Activated B cell treated with CpG ODN at 0.5 μM for 24 hours (primary cell): Measurements from ENCODE around the gene TMEM108. TPM values are rescaled to one million over a fixed set of nuclear protein-coding genes. Genes with fewer than 3 reads are reported as not detected.

Source experiments
- ATAC-seq: fragments of 200-7000 bp; cut with Tn5 transposase; one replicate; pipeline ENCODE4 v1.10.0; 2021; ENCODE audit warnings: low read depth, mild to moderate bottlenecking, moderate library complexity
- CTCF ChIA-PET: fragments of 350-600 bp; sonication (Branson Sonifier 250); formaldehyde crosslinking; loops from one replicate; lab custom pipeline; 2021; ENCODE audit warnings: antibody characterized with exemption; lab: Charles Lee
- POLR2A ChIA-PET: fragments of 350-600 bp; sonication (Branson Sonifier 250); formaldehyde crosslinking; loops from one replicate; lab custom pipeline; 2021; ENCODE audit warnings: antibody characterized with exemption; lab: Charles Lee
- DNase-seq: peaks from one replicate; pipeline ENCODE4 v3.0.0; 2022
- H3K27ac Mint-ChIP-seq: one replicate; pipeline ENCODE4 v1.8.0; 2020; ENCODE audit warnings: mixed read lengths
- H3K27me3 Mint-ChIP-seq: one replicate; pipeline ENCODE4 v1.8.0; 2021; ENCODE audit warnings: mixed read lengths
- H3K36me3 Mint-ChIP-seq: one replicate; pipeline ENCODE4 v1.8.0; 2021; ENCODE audit warnings: low read depth, mixed read lengths
- H3K4me1 Mint-ChIP-seq: one replicate; pipeline ENCODE4 v1.8.0; 2021; ENCODE audit warnings: mixed read lengths
- H3K4me3 Mint-ChIP-seq: one replicate; pipeline ENCODE4 v1.8.0; 2020; ENCODE audit warnings: mild to moderate bottlenecking, mixed read lengths
- H3K9me3 Mint-ChIP-seq: one replicate; pipeline ENCODE4 v1.8.0; 2020; ENCODE audit warnings: mixed read lengths
- intact Hi-C: fragments of 100-400 bp; cut with micrococcal nuclease; formaldehyde crosslinking; loops from one replicate; pipeline ENCODE4 v1.15.1; 2024
- total RNA-seq: library from RNA; stranded (reverse); gene quantifications from 2 replicates; pipeline ENCODE4 v1.2.3, GENCODE V29; 2022
- TF ChIP-seq, protein P1 (sequence below): fragments of 200-600 bp; IDR thresholded peaks from one replicate; pipeline ENCODE4 v1.8.0; 2022; ENCODE audit warnings: antibody characterized with exemption, mild to moderate bottlenecking

Gene TMEM108
- total RNA-seq, 1 donor from 2014 or later, result not detected

DNA sequence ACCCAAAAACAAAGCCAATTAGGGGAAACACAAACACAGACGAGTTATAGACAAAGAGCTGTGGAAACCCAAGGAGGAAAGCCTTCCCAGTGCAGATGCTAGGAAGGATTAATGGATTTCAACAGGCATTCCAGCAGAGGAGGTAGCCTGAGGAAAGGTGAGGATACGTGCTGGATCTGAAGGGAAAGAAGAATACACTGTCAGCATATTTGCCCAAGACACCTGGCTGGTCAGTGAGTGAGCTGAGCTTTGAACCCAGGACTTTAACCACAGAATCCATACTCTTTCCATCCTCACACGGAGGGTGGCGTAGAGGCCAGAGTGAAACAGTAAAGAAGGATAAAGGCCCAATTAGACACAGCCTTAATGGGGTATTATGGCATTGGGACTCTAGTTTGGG lies 352.5 kb downstream of the TMEM108 start:
- intact Hi-C loops, result no loop called here
- no peak for ATAC-seq
- Mint-ChIP-seq H3K9me3 (peaks cover 6% of the 10 kb centered on the region), H3K4me3 (no peak overlapping the region), H3K36me3 (peaks cover 2% of the 10 kb centered on the region), H3K4me1 (peaks cover 4% of the 10 kb centered on the region), H3K27ac (no peak overlapping the region), H3K27me3 (peaks cover under 1% of the 10 kb centered on the region)
- TF ChIP-seq, protein P1, sequence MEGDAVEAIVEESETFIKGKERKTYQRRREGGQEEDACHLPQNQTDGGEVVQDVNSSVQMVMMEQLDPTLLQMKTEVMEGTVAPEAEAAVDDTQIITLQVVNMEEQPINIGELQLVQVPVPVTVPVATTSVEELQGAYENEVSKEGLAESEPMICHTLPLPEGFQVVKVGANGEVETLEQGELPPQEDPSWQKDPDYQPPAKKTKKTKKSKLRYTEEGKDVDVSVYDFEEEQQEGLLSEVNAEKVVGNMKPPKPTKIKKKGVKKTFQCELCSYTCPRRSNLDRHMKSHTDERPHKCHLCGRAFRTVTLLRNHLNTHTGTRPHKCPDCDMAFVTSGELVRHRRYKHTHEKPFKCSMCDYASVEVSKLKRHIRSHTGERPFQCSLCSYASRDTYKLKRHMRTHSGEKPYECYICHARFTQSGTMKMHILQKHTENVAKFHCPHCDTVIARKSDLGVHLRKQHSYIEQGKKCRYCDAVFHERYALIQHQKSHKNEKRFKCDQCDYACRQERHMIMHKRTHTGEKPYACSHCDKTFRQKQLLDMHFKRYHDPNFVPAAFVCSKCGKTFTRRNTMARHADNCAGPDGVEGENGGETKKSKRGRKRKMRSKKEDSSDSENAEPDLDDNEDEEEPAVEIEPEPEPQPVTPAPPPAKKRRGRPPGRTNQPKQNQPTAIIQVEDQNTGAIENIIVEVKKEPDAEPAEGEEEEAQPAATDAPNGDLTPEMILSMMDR, result no peak
- DNase-seq, result no peak
- POLR2A ChIA-PET, result interaction anchor here (0.8 kb wide), 1 partner anchor 10 kb away, joined by 3 read pairs; no protein-coding TSS in a partner anchor
- CTCF ChIA-PET, result interaction anchor here (1.1 kb wide), 1 partner anchor 33 kb away, joined by 3 read pairs; no protein-coding TSS in a partner anchor

DNA sequence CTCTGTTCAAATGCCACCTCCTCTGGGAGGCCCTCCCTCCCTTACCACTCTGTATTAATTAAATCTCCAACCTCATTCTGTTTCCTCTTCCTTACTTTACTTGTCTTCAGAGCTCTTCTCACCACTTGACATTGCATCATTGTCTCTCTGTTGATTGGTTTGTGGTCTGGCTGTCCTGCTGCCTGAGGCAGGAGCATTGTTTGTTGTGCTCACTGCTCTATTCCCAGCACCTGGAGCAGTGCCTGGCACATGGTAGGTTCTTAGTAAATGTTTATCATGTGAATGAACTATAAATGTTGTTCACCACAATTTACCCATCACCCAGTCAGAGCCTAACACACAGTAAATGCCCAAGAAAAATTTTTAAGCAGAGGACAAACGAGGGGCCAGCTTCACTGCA lies 355.0 kb downstream of the TMEM108 start:
- H3K4me1 Mint-ChIP-seq, result peaks cover 4% of the 10 kb centered on the region
- DNase-seq (no peak), ATAC-seq (no peak)
- H3K36me3 Mint-ChIP-seq, result peaks cover 2% of the 10 kb centered on the region
- POLR2A ChIA-PET, result no interaction called here
- peaks cover 3% of the 10 kb centered on the region for H3K27me3 Mint-ChIP-seq
- peaks cover 6% of the 10 kb centered on the region for H3K9me3 Mint-ChIP-seq
- intact Hi-C loops, result no loop called here
- no peak overlapping the region for H3K4me3 Mint-ChIP-seq
- no peak overlapping the region for H3K27ac Mint-ChIP-seq
- CTCF ChIA-PET, result no interaction called here
- TF ChIP-seq, protein P1, result no peak

GRCh38 chr3:133393691-133394474 lies 355.7 kb downstream of the TMEM108 start:
- ChIA-PET CTCF (no interaction called here), POLR2A (no interaction called here)
- Mint-ChIP-seq H3K27me3 (peaks cover 3% of the 10 kb centered on the region), H3K9me3 (peaks cover 6% of the 10 kb centered on the region), H3K4me1 (peaks cover 4% of the 10 kb centered on the region), H3K4me3 (no peak overlapping the region), H3K36me3 (peaks cover 2% of the 10 kb centered on the region), H3K27ac (no peak overlapping the region)
- DNase-seq (no peak), ATAC-seq (no peak)
- TF ChIP-seq, protein P1, result no peak
- intact Hi-C loops, result no loop called here

- ATAC-seq, result no peak
- no peak overlapping the region for H3K4me3 Mint-ChIP-seq
- H3K27me3 Mint-ChIP-seq, result peaks cover 3% of the 10 kb centered on the region
- H3K4me1 Mint-ChIP-seq, result peaks cover 4% of the 10 kb centered on the region
- ChIA-PET CTCF (no interaction called here), POLR2A (no interaction called here)
- peaks cover 6% of the 10 kb centered on the region for H3K9me3 Mint-ChIP-seq
- peaks cover 2% of the 10 kb centered on the region for H3K36me3 Mint-ChIP-seq
- TF ChIP-seq, protein P1, result no peak
- no peak for DNase-seq
- intact Hi-C loops, result no loop called here
- no peak overlapping the region for H3K27ac Mint-ChIP-seq
Measured at GRCh38 chr3:133394561-133395311, 356.5 kb downstream of the TMEM108 start.

DNA sequence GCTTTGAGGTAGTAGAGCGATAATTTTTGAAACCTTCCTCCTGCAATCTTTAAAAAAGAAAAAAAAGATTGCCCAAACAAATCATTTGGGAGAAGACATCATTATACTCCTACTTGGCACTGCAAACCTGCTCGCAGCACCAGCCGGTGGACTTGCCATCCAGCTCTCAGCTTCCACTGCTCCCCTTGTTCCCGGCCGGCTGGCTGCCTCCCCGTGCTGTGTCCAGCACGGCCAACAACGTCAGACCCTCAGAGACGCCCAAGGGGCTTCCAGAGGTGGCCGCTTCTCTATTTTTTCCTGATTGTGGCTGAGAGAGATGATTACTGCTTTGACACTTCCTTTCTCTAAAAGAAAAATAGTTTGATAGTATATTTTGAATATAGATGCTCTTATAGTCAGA lies 358.7 kb downstream of the TMEM108 start:
- POLR2A ChIA-PET, result no interaction called here
- peaks cover 4% of the 10 kb centered on the region for H3K4me1 Mint-ChIP-seq

More for the DNA sequence above, 358.7 kb downstream of the TMEM108 start:
- TF ChIP-seq, protein P1, result no peak
- Mint-ChIP-seq H3K27me3 (peaks cover 3% of the 10 kb centered on the region), H3K4me3 (no peak overlapping the region), H3K9me3 (peaks cover 6% of the 10 kb centered on the region), H3K27ac (no peak overlapping the region), H3K36me3 (peaks cover 2% of the 10 kb centered on the region)
- no peak for ATAC-seq
- intact Hi-C loops, result no loop called here
- no peak for DNase-seq
- CTCF ChIA-PET, result no interaction called here
